ENCODE data around the gene ASTN2.
A peak's percentile ranks its signal among the peaks of the same experiment; 100 is the strongest.

ASTN2 gene

DNA sequence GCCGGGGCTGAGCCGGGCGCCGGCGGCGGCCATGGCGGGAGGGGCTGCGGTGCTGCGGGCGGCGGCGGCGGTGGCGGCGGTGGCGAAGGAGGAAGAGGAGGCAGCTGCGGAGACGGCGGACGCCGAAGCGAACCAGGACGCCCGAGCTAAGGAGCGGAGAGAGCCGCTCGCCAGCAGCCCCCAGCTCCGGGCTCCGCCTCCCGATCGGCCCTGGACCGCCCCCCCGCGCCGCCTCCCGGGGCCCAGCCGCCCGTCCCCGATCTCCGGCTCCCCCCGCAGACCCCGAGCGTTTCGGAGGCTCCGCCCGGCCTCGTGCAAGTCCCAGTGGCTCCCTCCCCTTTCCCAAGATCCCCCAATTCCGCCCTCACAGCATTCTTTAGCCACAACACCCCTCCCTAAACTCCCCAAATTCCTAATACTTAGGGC, at the start of gene ASTN2:
TSS of gene ASTN2 (minus strand) at position 152 of the 426 bp plus-strand sequence. CDS start at position 33, 119 bp downstream.
- Histone ChIP-seq H3K4me1 (ENCODE audit: control insufficient read depth, low read length) (peaks cover 73% of the 10 kb centered on the region), H3K79me2 (ENCODE audit: control insufficient read depth, low read length) (peaks cover 43% of the 10 kb centered on the region), H3K4me3 (ENCODE audit: low read length) (peak within 1 kb of the TSS; percentile 91), H3K4me2 (ENCODE audit: low read length) (peak within 1 kb of the TSS; percentile 92), H3K36me3 (ENCODE audit: control insufficient read depth, low read length) (peaks cover 32% of the 10 kb centered on the region), H4K20me1 (ENCODE audit: control insufficient read depth, insufficient read depth, low read depth, low read length) (no peaks in the 10 kb centered on the region; the same call in 1 of the 2 replicates), H3K9me3 (ENCODE audit: control insufficient read depth, insufficient read depth, low read length) (no peaks in the 10 kb centered on the region), H3K27ac (ENCODE audit: low read depth, low read length) (peak within 1 kb of the TSS; percentile 5; the same call in 1 of the 2 replicates), H3F3A (ENCODE audit: control insufficient read depth, insufficient read depth) (peaks cover 8% of the 10 kb centered on the region), H3K9me2 (replicated peaks; ENCODE audit: control insufficient read depth, low read length) (no peaks in the 10 kb centered on the region), H3K27me3 (ENCODE audit: control insufficient read depth, low read length) (peaks cover 3% of the 10 kb centered on the region; the same call in 1 of the 2 replicates)
- TF ChIP-seq, protein P1, sequence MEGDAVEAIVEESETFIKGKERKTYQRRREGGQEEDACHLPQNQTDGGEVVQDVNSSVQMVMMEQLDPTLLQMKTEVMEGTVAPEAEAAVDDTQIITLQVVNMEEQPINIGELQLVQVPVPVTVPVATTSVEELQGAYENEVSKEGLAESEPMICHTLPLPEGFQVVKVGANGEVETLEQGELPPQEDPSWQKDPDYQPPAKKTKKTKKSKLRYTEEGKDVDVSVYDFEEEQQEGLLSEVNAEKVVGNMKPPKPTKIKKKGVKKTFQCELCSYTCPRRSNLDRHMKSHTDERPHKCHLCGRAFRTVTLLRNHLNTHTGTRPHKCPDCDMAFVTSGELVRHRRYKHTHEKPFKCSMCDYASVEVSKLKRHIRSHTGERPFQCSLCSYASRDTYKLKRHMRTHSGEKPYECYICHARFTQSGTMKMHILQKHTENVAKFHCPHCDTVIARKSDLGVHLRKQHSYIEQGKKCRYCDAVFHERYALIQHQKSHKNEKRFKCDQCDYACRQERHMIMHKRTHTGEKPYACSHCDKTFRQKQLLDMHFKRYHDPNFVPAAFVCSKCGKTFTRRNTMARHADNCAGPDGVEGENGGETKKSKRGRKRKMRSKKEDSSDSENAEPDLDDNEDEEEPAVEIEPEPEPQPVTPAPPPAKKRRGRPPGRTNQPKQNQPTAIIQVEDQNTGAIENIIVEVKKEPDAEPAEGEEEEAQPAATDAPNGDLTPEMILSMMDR (IDR thresholded peaks at IDR 0.05; ENCODE audit: low read depth, low read length, poor library complexity, severe bottlenecking): no peak
- TF ChIP-seq EZH2phosphoT487 (IDR thresholded peaks at IDR 0.05; ENCODE audit: borderline replicate concordance, low read length): no peak

GRCh38 chr9:117462861-117463260, 48.0 kb upstream of the ASTN2 start:
- TF ChIP-seq, protein P1 (IDR thresholded peaks at IDR 0.05; ENCODE audit: low read depth, low read length, poor library complexity, severe bottlenecking): no peak
- no peak for TF ChIP-seq EZH2phosphoT487 (IDR thresholded peaks at IDR 0.05; ENCODE audit: borderline replicate concordance, low read length)
- Histone ChIP-seq H4K20me1 (ENCODE audit: control insufficient read depth, insufficient read depth, low read depth, low read length) (no peaks in the 10 kb centered on the region), H3K27ac (ENCODE audit: low read depth, low read length) (no peak overlapping the region), H3K27me3 (ENCODE audit: control insufficient read depth, low read length) (peaks cover 29% of the 10 kb centered on the region), H3K36me3 (ENCODE audit: control insufficient read depth, low read length) (no peaks in the 10 kb centered on the region), H3K79me2 (ENCODE audit: control insufficient read depth, low read length) (no peaks in the 10 kb centered on the region), H3F3A (ENCODE audit: control insufficient read depth, insufficient read depth) (no peaks in the 10 kb centered on the region), H3K9me2 (replicated peaks; ENCODE audit: control insufficient read depth, low read length) (no peaks in the 10 kb centered on the region), H3K4me3 (ENCODE audit: low read length) (no peak overlapping the region), H3K4me1 (ENCODE audit: control insufficient read depth, low read length) (no peaks in the 10 kb centered on the region), H3K4me2 (ENCODE audit: low read length) (no peak overlapping the region), H3K9me3 (ENCODE audit: control insufficient read depth, insufficient read depth, low read length) (no peaks in the 10 kb centered on the region)

DNA sequence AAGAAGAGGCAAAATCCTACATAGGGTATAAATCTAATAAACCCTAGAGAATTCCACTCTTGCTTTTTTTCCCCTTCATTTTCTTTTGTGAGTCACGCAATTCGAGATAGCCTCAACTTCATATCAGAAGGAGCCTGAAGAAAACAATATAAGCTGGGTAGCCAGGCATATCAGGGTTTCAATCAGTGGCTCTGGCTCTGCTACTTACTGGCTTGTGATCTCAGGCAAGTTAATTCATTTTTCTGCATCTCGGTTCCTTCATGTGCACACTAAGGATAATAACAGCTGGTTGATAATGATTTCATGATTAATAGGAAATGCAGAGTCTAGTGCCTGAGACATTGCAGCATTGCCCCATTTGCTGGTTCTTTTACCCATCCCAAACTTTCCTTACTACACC, 46.5 kb upstream of the ASTN2 start:
- H3K79me2 ChIP-seq (ENCODE audit: control insufficient read depth, low read length): no peaks in the 10 kb centered on the region
- H3K9me2 ChIP-seq (replicated peaks; ENCODE audit: control insufficient read depth, low read length): no peaks in the 10 kb centered on the region
- peaks cover 24% of the 10 kb centered on the region for H3K27me3 ChIP-seq (ENCODE audit: control insufficient read depth, low read length)
- H3K4me3 ChIP-seq (ENCODE audit: low read length): no peak overlapping the region
- no peaks in the 10 kb centered on the region for H3K9me3 ChIP-seq (ENCODE audit: control insufficient read depth, insufficient read depth, low read length)
- no peaks in the 10 kb centered on the region for H3K4me1 ChIP-seq (ENCODE audit: control insufficient read depth, low read length)
- H3F3A ChIP-seq (ENCODE audit: control insufficient read depth, insufficient read depth): no peaks in the 10 kb centered on the region
- H3K4me2 ChIP-seq (ENCODE audit: low read length): no peak overlapping the region
- H4K20me1 ChIP-seq (ENCODE audit: control insufficient read depth, insufficient read depth, low read depth, low read length): no peaks in the 10 kb centered on the region
- TF ChIP-seq, protein P1 (IDR thresholded peaks at IDR 0.05; ENCODE audit: low read depth, low read length, poor library complexity, severe bottlenecking): no peak
- TF ChIP-seq EZH2phosphoT487 (IDR thresholded peaks at IDR 0.05; ENCODE audit: borderline replicate concordance, low read length): no peak
- no peaks in the 10 kb centered on the region for H3K36me3 ChIP-seq (ENCODE audit: control insufficient read depth, low read length)
- no peak overlapping the region for H3K27ac ChIP-seq (ENCODE audit: low read depth, low read length)

Measured in DOHH2 (cell line).